Kidney (tissue), 14 donors: ENCODE data around the gene ATP23. TPM values are rescaled to one million over a fixed set of nuclear protein-coding genes. Genes with fewer than 3 reads are reported as not detected.

Experiments
- DNase-seq, 5 donors: peaks; one replicate each; pipeline ENCODE4 v3.0.0-alpha.2; 2013 to 2020
- FAIRE-seq: peaks from 2 replicates; lab custom pipeline; 2012; peaks lifted over from hg19 to GRCh38; lab: Jason Lieb, UNC
- H3K27ac ChIP-seq, 2 donors: one replicate each; pipeline ENCODE4 v1.7.0; 2013; ENCODE audit warnings: low read depth in 2 of 2, low read length in 2 of 2, inconsistent platforms in 1 of 2
- H3K27me3 ChIP-seq: one replicate; pipeline ENCODE4 v1.7.1; 2013; ENCODE audit warnings: low read length, inconsistent platforms; ENCODE audit not compliant: control insufficient read depth, insufficient read depth
- H3K36me3 ChIP-seq, 3 donors: one replicate each; pipeline versions ENCODE4 v1.7.0 to v1.7.1; 2013; ENCODE audit warnings: low read length in 3 of 3, control low read depth in 1 of 3, inconsistent platforms in 1 of 3; ENCODE audit not compliant: insufficient read depth in 3 of 3, control insufficient read depth in 2 of 3
- H3K4me1 ChIP-seq, 3 donors: one replicate each; pipeline versions ENCODE4 v1.7.0 to v1.7.1; 2013; ENCODE audit warnings: low read length in 3 of 3, inconsistent platforms in 1 of 3, low read depth in 1 of 3; ENCODE audit not compliant: control insufficient read depth in 2 of 3, insufficient read depth in 2 of 3
- H3K4me3 ChIP-seq, 3 donors: one replicate each; pipeline versions ENCODE4 v1.7.0 to v1.8.1; 2013; ENCODE audit warnings: low read length in 3 of 3, control low read depth in 1 of 3, inconsistent platforms in 1 of 3
- H3K9ac ChIP-seq, 3 donors: one replicate each; pipeline versions ENCODE4 v1.7.0 to v1.7.1; 2013; ENCODE audit warnings: low read length in 3 of 3, control low read depth in 1 of 3, inconsistent platforms in 1 of 3
- H3K9me3 ChIP-seq, 3 donors: one replicate each; pipeline versions ENCODE4 v1.7.0 to v1.7.1; 2013; ENCODE audit warnings: low read length in 3 of 3, control low read depth in 1 of 3, inconsistent platforms in 1 of 3; ENCODE audit not compliant: control insufficient read depth in 2 of 3, insufficient read depth in 1 of 3
- CTCF ChIP-seq: IDR thresholded peaks from 3 replicates; pipeline ENCODE4 v1.5.1; 2012; ENCODE audit warnings: mild to moderate bottlenecking, moderate library complexity, borderline replicate concordance; ENCODE audit not compliant: insufficient read depth; ENCODE audit errors: extremely low read depth
- intact Hi-C: fragments of 100-400 bp; cut with DNase I; formaldehyde crosslinking; loops from one replicate; pipeline ENCODE4 v1.11.1; 2022
- polyA plus RNA-seq: library from polyadenylated mRNA; stranded (reverse); fragments of 350-450 nt; fragmentation: Illumina TruSeq; extraction: RNeasy Lipid Tissue Mini Kit (QIAGEN cat#74804); gene quantifications from one replicate; pipeline ENCODE4 v1.2.3, GENCODE V29; 2014; ENCODE audit warnings: low read depth, low replicate concordance; ENCODE audit not compliant: insufficient read depth
- total RNA-seq: library from RNA; stranded (reverse); fragmentation: NEBNext Ultra II Directional; extraction: Animal tissue kit (Norgen Biotek cat#: 25700); gene quantifications from one replicate; pipeline ENCODE4 v1.2.1, GENCODE V29; 2021
- donor health status: control.
- donor health status: control.
- donor health status: control.
- donor health status: control.
- donor health status: control.
- donor health status: DM: yes; HTN: yes; CAD: no.
- donor health status: Normal renal cell carcinoma (clear cell type).

The ATP23 gene
- total and polyA plus RNA-seq, 2 donors from 2014 or later, result 3.7 to 13.1 TPM

- Histone ChIP-seq H3K9ac (no peak overlapping the region), H3K4me3 (no peak overlapping the region), H3K4me1 (no peaks in the 10 kb centered on the region), H3K27me3 (no peaks in the 10 kb centered on the region), H3K36me3 (no peaks in the 10 kb centered on the region), H3K27ac (no peak overlapping the region), H3K9me3 (no peaks in the 10 kb centered on the region)
- TF ChIP-seq CTCF, result no peak
- intact Hi-C loops, result no loop called here
- FAIRE-seq (no peak), DNase-seq (no peak)
Observed at GRCh38 chr12:57909611-57910010, 31.8 kb upstream of the ATP23 start.

GRCh38 chr12:57918147-57918546 is 23.2 kb upstream of the ATP23 start:
- intact Hi-C loops, result no loop called here
- FAIRE-seq, result no peak
- TF ChIP-seq CTCF, result no peak

DNA sequence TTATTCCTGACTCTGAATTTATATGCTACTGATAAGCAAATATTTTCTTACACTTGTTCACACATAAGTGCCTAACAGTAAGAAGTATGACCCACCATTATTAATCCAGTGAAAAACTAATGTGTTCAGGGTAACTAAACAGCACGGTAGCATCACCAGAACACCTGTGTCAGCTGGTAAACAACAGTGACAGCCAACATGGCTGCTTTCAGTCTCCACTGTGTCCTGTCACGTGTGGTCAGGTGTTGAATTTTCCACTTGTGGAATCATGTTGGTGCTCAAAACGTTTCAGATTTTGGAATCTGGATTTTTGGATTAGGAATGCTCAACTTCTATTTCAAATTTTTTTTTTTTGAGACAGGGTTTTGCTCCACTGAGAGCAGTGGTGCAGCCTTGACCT is 14.3 kb upstream of the ATP23 start:
- no peak overlapping the region for H3K4me3 ChIP-seq
- no peaks in the 10 kb centered on the region for H3K9me3 ChIP-seq
- H3K27me3 ChIP-seq, result no peaks in the 10 kb centered on the region
- TF ChIP-seq CTCF, result no peak
- intact Hi-C loops, result no loop called here
- H3K36me3 ChIP-seq, result no peaks in the 10 kb centered on the region
- no peak overlapping the region for H3K9ac ChIP-seq
- DNase-seq (no peak), FAIRE-seq (no peak)
- no peak overlapping the region for H3K27ac ChIP-seq
- H3K4me1 ChIP-seq, result no peaks in the 10 kb centered on the region

More at GRCh38 chr12:57918147-57918546, 23.2 kb upstream of the ATP23 start:
- no peaks in the 10 kb centered on the region for H3K4me1 ChIP-seq
- no peak for DNase-seq
- no peak overlapping the region for H3K4me3 ChIP-seq
- H3K36me3 ChIP-seq, result no peaks in the 10 kb centered on the region
- no peaks in the 10 kb centered on the region for H3K27me3 ChIP-seq
- no peak overlapping the region for H3K27ac ChIP-seq
- no peak overlapping the region for H3K9ac ChIP-seq
- H3K9me3 ChIP-seq, result no peaks in the 10 kb centered on the region
